ENCODE measurements around the gene ERCC3. TPM values are rescaled to one million over a fixed set of nuclear protein-coding genes. Genes with fewer than 3 reads are reported as not detected.

ERCC3 gene
- polyA plus RNA-seq, 1 of the 3 experiments (the other 2 are of a cell fraction) = 84.8 TPM

GRCh38 chr2:127280693-127281092 is 13.3 kb downstream of the ERCC3 start (continued):
- no peak for TF ChIP-seq USF1 (IDR thresholded peaks at IDR 0.05; ENCODE audit: borderline replicate concordance, low read depth)

GRCh38 chr2:127279781-127280180 is 14.2 kb downstream of the ERCC3 start:
- no peaks in the 10 kb centered on the region for H3K9me2 ChIP-seq
- no peak overlapping the region for H3K4me2 ChIP-seq
- CTCF ChIA-PET = no interaction called here
- no peak overlapping the region for H3K9ac ChIP-seq
- no peaks in the 10 kb centered on the region for H3K9me3 ChIP-seq
- H3K27ac ChIP-seq (ENCODE audit: low read depth in 2 of 2, low read length in 1 of 2) = no peak overlapping the region
- H3K36me3 ChIP-seq (replicated peaks in 1 of 2; ENCODE audit: control insufficient read depth in 1 of 2, insufficient read depth in 2 of 2, low read length in 1 of 2) = peaks cover 52 to 79% of the 10 kb centered on the region in 2 experiments
- no peaks in the 10 kb centered on the region for H3K4me1 ChIP-seq (ENCODE audit: control insufficient read depth in 1 of 2, insufficient read depth in 2 of 2, low read depth in 1 of 2, low read length in 1 of 2)
- no peaks in the 10 kb centered on the region for H3K27me3 ChIP-seq (ENCODE audit: insufficient read depth)
- POLR2A ChIA-PET = no interaction called here
- 94% methylated on average over 5 of the region's 5 CpGs for WGBS (ENCODE audit: low lambda C conversion rate)
- H3K79me2 ChIP-seq (ENCODE audit: insufficient read depth) = peaks cover 49% of the 10 kb centered on the region
- TF ChIP-seq NRF1 (IDR thresholded peaks at IDR 0.05; ENCODE audit: low read depth, low read length) (no peak), IRF3 (IDR thresholded peaks at IDR 0.05; ENCODE audit: low read depth, low read length) (no peak), SMC3 (IDR thresholded peaks at IDR 0.05; ENCODE audit: low read depth, low read length) (no peak), CHD2 (IDR thresholded peaks at IDR 0.05; ENCODE audit: low read length, partially characterized antibody) (no peak), CTCF (IDR thresholded peaks at IDR 0.05) (no peak), USF2 (IDR thresholded peaks at IDR 0.05; ENCODE audit: borderline replicate concordance, low read depth, low read length) (no peak), EZH2phosphoT487 (IDR thresholded peaks at IDR 0.05; ENCODE audit: borderline replicate concordance, low read depth) (no peak), FOXJ3 (CRISPR knock-in tag; IDR thresholded peaks at IDR 0.05) (no peak), MXI1 (IDR thresholded peaks at IDR 0.05; ENCODE audit: low read depth, low read length) (no peak), YY1 (IDR thresholded peaks at IDR 0.05; ENCODE audit: low read depth) (no peak), EP300 (IDR thresholded peaks at IDR 0.05; ENCODE audit: borderline replicate concordance in 1 of 2, low read depth in 1 of 2, low read length in 1 of 2) (no peak), ELF1 (IDR thresholded peaks at IDR 0.05) (no peak), RAD21 (IDR thresholded peaks at IDR 0.05; ENCODE audit: low read length) (no peak), REST (IDR thresholded peaks at IDR 0.05; ENCODE audit: low read depth, low read length) (no peak), JUND (IDR thresholded peaks at IDR 0.05) (no peak), RFX5 (IDR thresholded peaks at IDR 0.05; ENCODE audit: low read length) (no peak), USF1 (IDR thresholded peaks at IDR 0.05; ENCODE audit: borderline replicate concordance, low read depth) (no peak), GABPA (IDR thresholded peaks at IDR 0.05; ENCODE audit: low read depth) (no peak), POLR2AphosphoS5 (IDR thresholded peaks at IDR 0.05; ENCODE audit: low read depth, low read length) (no peak)
- no peaks in the 10 kb centered on the region for H3F3A ChIP-seq (replicated peaks; ENCODE audit: insufficient read depth)
- no peak overlapping the region for H2AFZ ChIP-seq (ENCODE audit: low read depth)
- no peak overlapping the region for H3K4me3 ChIP-seq (ENCODE audit: low read depth in 2 of 2, low read length in 1 of 2)
- DNase-seq = no peak
- H4K20me1 ChIP-seq (ENCODE audit: insufficient read depth) = 0 out of 2 replicates have a peak, but pooled peaks cover 8% of the 10 kb centered on the region
